Measurements from ENCODE around the gene RALGPS1.

RALGPS1 gene

GRCh38 chr9:127126971-127127370 lies 212.4 kb downstream of the RALGPS1 start:
- DNase-seq, result peak; percentile 54 to 75 (median 62)

- peak; percentile 51 to 80 (median 60) for DNase-seq
Observed at GRCh38 chr9:127128341-127129072, 213.9 kb downstream of the RALGPS1 start.

DNA sequence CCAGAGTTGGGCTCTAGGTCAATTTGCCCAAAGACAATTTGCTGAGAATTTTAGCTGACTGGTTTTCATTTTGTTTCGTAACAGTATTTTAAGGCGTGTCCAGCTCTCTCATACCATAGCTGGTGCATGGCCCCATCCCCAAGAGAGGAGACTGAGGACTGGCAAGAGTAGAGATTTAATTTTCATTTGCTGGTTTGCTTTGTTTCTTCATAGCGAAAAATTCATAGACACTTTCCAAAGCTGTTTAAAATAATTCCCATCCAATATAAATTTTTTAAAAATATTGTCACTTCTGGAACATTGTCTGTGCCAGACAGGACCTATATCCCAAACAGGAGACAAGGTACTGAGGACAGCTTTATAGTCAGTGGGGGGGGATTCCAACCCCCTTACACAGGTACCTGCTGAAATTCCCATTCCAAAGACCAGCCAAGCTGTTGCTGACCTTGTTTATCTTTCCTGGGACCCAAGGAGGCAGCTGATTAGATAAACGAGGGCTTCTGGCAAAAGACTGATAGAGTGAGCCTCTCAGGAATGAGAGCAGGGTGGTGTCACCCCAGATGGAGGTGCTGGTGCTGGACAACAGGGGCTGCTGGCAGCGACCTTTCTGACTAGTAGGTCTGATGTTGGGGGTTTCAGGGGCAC lies 214.6 kb downstream of the RALGPS1 start:
- no peak for DNase-seq

DNA sequence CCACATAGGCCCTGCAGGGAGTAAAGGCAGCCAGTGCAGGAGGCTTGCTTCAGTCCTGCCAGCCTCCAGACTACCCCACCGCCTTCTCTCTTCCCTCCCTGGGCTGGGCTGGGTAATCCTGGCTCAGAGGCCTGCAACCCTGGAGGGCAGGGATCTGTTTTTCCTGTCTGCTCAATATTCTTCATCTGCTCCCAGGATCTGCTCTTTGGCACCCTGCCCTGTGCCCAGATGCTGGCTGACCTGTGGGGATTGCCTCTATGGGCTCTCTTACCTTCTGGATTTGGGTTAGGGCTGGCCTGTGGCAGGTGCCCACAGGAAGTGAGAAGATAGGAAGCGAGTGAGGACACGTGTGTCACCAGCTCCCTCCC lies 215.1 kb downstream of the RALGPS1 start:
- DNase-seq, result no peak

GRCh38 chr9:127130235-127130634 lies 215.7 kb downstream of the RALGPS1 start:
- DNase-seq, result no peak

DNA sequence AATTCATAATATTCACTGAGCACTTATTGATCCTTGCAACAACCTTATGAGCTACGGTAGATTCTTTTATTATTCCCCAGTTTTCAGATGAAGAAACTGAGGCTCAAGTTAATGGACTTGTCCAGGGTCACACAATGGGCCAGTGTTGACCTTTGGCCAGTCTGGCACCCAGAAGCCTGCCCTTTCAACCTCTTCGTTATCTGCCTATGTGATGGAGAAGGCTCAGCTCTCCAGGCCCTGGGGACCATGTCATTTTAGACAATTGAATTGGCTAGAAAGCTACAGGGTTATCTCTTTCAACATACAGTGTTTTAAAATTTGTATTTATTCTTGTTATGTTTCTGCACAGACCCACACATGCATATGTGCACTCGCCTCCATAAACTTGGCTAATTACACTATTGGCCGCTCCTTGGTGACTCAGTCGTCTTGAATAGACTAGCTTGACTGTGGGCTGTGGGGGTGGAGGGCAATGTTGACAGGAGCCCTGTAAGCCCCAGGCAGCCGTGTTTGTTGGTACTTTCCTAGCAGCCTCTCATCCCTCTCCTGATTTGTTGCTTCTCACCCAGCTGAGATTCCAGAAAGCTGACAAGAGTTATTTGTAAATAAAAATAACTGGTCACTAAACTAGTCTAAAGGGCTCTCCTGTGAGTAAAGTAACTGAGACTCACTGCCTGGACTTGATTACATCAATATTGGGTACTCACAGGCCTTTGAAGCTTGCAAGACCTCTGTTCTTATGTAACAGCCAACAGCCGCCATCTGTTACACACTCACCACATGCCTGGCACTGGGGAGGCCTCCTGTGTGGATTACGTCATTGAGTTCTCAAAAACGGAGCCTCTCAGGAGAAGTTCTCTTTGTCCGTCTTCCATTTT lies 216.3 kb downstream of the RALGPS1 start:
- DNase-seq, result peak; percentile 79 to 82 (median 80)

GRCh38 chr9:127131871-127132270 lies 217.3 kb downstream of the RALGPS1 start:
- no peak for DNase-seq

DNA sequence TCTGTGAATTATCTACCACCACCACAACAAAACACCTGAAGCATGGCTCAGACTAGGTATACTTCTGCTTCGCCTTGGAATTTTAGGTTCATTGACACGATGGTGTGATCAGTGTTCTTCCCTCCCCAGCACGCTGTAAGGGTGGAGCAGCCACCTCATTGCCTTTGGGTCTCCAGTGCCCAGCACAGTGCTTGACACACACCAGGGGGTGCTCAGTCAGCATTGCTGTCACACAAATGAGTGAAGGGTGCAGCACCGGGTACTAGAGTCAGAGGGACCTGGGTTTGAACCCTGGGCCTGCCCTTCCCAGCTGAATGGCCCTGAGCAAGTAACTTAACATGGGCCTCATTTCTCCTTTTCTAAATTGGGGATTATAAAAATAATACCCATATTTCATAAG lies 217.8 kb downstream of the RALGPS1 start:
- no peak for DNase-seq

DNA sequence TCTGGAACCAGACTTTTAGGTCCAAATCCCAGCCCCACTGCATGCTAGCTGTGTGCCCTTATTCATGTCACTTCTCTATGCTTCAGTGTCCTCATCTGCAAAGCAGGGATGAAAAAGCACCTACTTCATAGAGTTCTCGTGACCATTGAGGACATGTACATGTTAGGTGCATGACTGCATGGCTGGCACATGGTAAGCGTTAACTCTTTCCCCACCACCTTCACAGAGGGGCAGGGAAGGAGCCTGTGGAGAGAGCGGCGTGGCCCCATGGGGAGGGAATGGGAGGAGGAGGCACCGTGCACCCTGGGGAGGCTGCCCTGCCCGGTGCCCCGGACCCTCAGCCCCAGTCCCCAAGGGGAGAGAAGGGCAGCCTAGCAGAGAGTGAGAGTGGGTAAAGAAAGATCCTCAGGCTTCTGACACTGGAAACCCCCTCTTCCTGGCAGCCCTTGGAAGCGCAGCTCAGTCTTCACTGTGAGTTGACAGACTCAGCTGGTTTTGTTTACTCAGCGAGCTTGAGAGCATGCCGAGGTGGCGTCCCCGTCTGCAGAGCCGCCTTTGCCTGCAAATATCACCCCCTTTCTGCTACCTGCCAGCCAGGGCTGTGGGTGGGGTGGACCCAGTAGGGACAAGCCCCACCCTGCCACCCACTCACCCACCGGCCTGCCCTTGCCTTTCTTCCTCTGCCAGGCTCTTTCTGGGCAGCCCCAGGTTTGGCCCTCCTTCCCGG lies 218.5 kb downstream of the RALGPS1 start:
- no peak for DNase-seq

- DNase-seq, result no peak
Observed at GRCh38 chr9:127133739-127134167, 219.2 kb downstream of the RALGPS1 start.

- no peak for DNase-seq
Observed at GRCh38 chr9:127135056-127135745, 220.6 kb downstream of the RALGPS1 start.

GRCh38 chr9:127136081-127136879 lies 221.7 kb downstream of the RALGPS1 start:
- DNase-seq, result no peak

DNA sequence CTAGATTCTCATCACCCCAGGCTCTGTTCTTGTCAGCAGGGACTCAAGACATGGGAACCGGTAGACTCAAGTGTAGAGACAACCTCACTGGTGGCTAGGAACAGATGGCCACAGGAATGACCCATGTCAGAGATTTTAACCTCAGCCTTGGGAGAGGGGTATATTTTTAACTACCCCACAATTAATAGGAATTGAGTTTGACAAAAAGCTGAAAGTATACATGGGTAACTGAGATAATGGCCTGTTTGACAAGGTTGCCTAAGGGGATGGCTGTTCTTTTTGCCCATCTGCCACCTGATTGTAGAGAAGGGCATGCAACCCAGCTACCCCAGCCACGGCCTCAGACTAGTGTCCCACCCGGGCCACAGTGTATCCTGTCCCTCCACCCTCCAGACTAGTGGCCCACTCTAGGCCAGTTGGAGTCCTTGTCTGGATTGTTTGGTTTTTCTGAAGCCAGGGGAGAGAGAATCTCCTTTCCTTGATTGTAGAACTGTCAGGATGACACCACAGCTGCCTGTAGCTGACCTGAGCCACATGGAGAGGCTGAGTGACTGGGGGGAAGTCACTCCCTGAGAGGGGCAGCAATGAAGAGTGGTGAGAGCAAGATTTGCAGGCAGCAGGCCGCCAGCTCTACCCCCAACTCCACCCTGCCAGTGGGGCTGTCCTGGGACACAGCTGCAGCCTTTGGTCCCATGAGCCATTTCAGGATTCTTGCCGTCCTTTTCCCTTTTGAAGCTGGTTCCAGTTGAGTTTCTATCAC lies 222.5 kb downstream of the RALGPS1 start:
- DNase-seq, result no peak

- DNase-seq, result no peak
Observed at GRCh38 chr9:127137640-127138360, 223.2 kb downstream of the RALGPS1 start.

- no peak for DNase-seq
Observed at GRCh38 chr9:127138444-127138843, 223.9 kb downstream of the RALGPS1 start.

DNA sequence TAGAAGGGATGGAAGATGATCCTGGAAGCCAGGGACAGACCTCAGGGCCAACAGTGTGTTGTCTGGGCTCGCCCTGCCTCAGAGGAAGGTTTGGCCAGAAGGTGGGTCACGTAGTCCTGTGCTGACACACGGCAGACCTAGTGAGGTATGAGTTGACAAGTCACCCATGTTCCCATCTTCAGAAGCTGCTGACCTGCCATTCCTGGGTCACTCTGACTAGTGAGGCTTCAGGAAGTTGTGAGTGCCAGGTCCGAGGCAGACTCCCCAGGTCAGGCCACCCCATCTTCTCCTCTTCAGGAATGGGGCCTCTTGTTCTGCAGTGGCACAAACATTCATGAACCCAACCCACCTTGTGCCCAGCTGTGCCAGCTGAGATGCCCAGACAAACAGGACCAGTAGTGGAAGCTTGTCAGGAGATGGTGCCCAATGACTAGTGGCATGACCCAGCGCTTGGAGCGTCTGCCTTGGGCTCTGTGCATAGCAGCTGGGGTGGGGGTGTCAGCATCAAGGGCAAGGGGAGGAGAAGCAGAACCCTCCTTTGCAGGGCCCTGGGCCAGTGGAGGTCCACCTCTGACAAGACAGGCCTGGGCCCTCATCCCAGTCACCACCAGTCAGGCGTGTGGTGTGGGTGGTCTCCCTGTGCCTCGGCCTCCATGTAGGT lies 224.6 kb downstream of the RALGPS1 start:
- no peak for DNase-seq

DNA sequence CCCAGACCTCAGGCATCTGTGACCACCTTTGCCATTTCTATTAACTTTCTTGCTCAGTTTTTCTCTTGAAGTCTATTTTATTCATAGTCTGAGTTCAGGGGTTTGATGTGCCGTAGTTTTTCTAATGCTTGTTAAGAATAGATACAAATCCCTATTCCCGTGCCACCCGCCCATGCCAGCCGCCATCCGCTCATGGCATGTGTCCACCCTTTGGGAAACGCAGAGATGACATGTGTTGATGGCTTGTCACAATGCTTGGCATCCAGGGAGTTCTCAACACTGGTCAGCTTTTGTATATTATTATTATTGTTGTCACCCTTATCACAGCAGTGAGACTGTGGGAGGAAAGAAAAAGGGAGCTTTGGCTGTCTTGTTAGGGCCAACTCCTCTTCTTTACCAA lies 225.2 kb downstream of the RALGPS1 start:
- DNase-seq, result no peak

DNA sequence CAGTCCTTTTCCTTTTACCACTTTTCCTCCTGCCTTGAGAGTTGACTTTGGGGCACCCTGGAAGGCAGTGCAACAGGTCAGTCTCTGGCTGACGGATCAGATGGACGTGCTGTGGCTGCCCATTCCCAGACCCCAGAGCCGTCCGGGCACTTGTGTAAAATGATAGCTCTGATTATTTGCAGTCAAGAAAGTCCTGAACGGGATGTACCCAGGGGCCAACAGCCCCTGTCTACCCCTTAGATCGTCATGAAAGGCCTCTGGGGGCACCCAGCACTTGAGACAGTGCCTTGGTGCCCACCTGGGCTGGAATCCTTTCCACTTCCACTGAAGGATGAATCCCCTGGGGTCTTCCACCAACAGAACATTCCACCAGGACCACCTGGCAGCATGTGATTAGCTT lies 225.6 kb downstream of the RALGPS1 start:
- DNase-seq, result no peak

Data from suppressor macrophage treated with lipopolysaccharide for 1 hour (primary cell).